ENCODE data around the gene ACTL6B. TPM values are rescaled to one million over a fixed set of nuclear protein-coding genes. Genes with fewer than 3 reads are reported as not detected.

ACTL6B gene
- total and polyA plus RNA-seq, 9 of the 15 experiments (the other 6 are each of a cell fraction or from before 2014, with no cell fraction given), result not detected

DNA sequence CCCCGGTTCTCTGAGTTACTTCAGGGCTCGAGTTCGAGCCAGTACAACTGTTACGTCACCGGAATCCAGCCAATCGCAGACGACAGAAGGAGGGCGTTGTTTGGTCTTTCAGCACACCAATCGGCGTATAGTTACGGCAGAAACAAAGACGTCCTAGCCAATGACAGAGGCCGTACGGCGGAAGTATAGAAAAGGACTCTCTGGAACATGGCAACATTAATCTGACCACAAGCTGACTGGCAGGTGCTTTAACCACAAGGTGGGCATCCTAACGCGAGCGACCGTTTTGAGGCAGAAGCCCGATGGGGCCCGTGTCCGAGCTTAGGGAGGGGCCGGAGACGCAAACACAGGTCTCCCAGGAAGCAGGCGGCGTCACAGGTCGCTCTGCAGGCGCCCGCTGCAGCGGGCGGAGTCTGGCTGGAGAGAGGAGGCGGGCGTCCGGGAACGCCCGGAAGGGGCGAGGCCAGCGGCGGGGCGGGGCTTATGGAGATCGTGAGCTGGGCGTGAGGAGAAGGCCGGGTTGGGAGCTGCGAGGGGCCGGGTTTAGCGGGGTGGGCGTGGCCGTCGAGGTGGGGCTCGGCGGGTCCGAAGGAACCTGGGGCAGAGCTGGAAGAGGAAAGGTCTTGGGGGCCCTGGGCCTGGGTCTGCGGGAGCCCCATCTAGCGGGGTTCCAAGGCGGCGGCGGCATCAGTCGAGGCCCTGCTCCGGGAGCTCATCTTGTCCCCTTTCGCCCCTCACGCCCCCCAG is 44.1 kb downstream of the ACTL6B start, which contains the start of gene MOSPD3 (continued):
- TF ChIP-seq, protein P1, sequence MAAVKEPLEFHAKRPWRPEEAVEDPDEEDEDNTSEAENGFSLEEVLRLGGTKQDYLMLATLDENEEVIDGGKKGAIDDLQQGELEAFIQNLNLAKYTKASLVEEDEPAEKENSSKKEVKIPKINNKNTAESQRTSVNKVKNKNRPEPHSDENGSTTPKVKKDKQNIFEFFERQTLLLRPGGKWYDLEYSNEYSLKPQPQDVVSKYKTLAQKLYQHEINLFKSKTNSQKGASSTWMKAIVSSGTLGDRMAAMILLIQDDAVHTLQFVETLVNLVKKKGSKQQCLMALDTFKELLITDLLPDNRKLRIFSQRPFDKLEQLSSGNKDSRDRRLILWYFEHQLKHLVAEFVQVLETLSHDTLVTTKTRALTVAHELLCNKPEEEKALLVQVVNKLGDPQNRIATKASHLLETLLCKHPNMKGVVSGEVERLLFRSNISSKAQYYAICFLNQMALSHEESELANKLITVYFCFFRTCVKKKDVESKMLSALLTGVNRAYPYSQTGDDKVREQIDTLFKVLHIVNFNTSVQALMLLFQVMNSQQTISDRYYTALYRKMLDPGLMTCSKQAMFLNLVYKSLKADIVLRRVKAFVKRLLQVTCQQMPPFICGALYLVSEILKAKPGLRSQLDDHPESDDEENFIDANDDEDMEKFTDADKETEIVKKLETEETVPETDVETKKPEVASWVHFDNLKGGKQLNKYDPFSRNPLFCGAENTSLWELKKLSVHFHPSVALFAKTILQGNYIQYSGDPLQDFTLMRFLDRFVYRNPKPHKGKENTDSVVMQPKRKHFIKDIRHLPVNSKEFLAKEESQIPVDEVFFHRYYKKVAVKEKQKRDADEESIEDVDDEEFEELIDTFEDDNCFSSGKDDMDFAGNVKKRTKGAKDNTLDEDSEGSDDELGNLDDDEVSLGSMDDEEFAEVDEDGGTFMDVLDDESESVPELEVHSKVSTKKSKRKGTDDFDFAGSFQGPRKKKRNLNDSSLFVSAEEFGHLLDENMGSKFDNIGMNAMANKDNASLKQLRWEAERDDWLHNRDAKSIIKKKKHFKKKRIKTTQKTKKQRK (IDR thresholded peaks at IDR 0.05; ENCODE audit: borderline replicate concordance, low read depth, low read length), result no peak
- no peak for TF ChIP-seq ARID1B (IDR thresholded peaks at IDR 0.05)
- no peak for TF ChIP-seq SAFB2 (IDR thresholded peaks at IDR 0.05; ENCODE audit: borderline replicate concordance, low read depth, low read length, severe bottlenecking)
- TF ChIP-seq NRF1 (conservative IDR thresholded peaks at IDR 0.05 in 1 of 2, IDR thresholded peaks at IDR 0.05 in 1 of 2), result peak; percentile 70 to 71
- TF ChIP-seq STAT5B (CRISPR knock-in tag; IDR thresholded peaks at IDR 0.05), result no peak
- no peak for TF ChIP-seq ZNF24 (IDR thresholded peaks at IDR 0.05)
- TF ChIP-seq ZBTB26 (CRISPR knock-in tag; IDR thresholded peaks at IDR 0.05), result no peak
- TF ChIP-seq THAP12 (CRISPR knock-in tag; IDR thresholded peaks at IDR 0.05), result no peak; the same call in 1 of the 2 replicates
- TF ChIP-seq, protein P2, sequence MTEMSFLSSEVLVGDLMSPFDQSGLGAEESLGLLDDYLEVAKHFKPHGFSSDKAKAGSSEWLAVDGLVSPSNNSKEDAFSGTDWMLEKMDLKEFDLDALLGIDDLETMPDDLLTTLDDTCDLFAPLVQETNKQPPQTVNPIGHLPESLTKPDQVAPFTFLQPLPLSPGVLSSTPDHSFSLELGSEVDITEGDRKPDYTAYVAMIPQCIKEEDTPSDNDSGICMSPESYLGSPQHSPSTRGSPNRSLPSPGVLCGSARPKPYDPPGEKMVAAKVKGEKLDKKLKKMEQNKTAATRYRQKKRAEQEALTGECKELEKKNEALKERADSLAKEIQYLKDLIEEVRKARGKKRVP (CRISPR knock-in tag; IDR thresholded peaks at IDR 0.05), result no peak
- TF ChIP-seq STAT6 (CRISPR knock-in tag; IDR thresholded peaks at IDR 0.05), result peak; percentile 66; the same call in 1 of the 2 replicates
- TF ChIP-seq ZNF143 (CRISPR knock-in tag; IDR thresholded peaks at IDR 0.05), result no peak
- no peak for TF ChIP-seq IRF2 (CRISPR knock-in tag; IDR thresholded peaks at IDR 0.05)
- TF ChIP-seq ZNF165 (CRISPR knock-in tag; IDR thresholded peaks at IDR 0.05; ENCODE audit: borderline replicate concordance), result no peak
- peak; percentile 81 for TF ChIP-seq GABPB1 (CRISPR knock-in tag; IDR thresholded peaks at IDR 0.05)
- peak; percentile 59; the same call in 1 of the 2 replicates for TF ChIP-seq CHD2 (IDR thresholded peaks at IDR 0.05; ENCODE audit: low read depth, low read length)
- TF ChIP-seq SREBF1 (IDR thresholded peaks at IDR 0.05; ENCODE audit: borderline replicate concordance, low read depth, low read length), result no peak
- no peak for TF ChIP-seq CBX5 (IDR thresholded peaks at IDR 0.05; ENCODE audit: borderline replicate concordance, low read depth)
- no peak for TF ChIP-seq ZNF324 (CRISPR knock-in tag; IDR thresholded peaks at IDR 0.05)

Data from K562 (cell line).